NCI-H2029 (cell line): Measurements from ENCODE around the gene SORCS2.

Experiments
- DNase-seq: peaks from one replicate; lab custom pipeline; 2025; lab: John Stamatoyannopoulos, UW

The SORCS2 gene

DNA sequence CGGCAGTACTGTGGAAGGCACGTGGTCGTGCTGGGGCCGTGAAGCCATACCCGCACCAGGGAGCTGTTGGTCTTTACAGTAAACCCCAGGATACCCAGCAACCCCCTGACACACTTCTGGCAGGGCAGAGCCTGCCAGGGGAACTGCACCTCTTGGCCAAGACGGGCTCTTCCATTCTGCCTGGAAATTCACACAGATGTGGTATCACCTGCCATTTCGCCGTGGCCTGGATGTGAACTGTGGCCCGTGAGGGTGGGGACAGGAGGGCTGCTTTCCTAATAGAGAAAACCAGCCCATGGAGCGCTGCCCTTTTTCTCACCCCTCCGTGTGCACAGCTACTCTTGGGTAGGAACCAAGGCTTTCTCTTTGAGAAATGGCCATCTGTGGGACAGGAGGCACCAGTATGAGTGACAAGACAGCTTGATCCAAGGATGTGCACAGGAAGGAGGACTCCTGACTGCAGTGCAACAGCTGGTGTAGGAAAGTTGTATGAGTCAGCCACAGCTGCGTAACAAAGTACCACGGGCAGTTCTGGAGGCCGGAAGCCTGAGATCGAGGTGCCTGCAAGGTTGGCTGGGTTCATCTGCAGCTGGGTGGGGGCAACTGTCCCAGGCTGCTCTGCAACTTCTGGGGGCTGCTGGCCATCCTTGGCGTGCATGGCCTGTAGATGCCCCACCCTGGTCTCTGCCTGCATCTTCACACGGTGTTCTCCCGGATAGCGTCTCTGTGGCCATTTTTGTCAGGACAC lies 146.7 kb downstream of the SORCS2 start:
- no peak for DNase-seq

DNA sequence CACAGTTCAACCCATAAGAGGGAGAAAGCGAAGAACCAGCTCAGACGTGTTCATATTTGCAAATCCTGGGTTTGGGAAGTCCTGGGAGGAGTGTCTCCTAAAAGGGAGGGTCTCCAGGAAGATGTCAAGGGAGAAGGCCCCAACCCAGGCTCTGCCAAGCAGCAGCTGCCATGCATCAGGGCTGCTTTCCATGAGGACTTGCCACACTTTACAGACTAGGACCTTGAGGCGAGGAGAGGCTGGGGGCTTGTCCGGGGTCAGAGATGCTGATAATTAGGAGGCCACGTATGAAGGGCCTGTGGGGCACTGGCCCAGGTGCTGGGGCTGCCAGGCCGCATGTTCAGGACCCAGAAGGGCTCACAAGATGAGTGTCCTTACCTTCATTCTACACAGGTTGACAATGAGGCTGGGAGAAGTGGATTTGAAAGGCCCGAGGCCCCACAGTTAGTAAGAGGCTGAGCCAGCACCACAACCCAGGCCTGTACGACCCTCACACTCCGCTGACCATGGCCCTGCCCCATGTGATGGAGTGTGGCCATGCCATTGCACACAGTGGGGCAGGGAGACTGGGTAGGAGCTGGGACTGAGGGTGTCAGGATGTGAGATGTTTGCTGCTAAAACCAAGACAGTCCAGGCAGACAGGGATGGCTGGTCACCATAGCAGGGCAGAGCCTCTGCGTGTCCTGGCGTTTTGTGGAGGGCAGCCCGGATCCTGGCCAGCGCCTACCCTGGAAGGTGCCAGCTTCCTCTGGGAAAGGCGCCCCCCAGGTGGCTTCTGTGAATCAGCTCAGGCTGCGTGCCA lies 147.6 kb downstream of the SORCS2 start:
- DNase-seq: no peak

DNA sequence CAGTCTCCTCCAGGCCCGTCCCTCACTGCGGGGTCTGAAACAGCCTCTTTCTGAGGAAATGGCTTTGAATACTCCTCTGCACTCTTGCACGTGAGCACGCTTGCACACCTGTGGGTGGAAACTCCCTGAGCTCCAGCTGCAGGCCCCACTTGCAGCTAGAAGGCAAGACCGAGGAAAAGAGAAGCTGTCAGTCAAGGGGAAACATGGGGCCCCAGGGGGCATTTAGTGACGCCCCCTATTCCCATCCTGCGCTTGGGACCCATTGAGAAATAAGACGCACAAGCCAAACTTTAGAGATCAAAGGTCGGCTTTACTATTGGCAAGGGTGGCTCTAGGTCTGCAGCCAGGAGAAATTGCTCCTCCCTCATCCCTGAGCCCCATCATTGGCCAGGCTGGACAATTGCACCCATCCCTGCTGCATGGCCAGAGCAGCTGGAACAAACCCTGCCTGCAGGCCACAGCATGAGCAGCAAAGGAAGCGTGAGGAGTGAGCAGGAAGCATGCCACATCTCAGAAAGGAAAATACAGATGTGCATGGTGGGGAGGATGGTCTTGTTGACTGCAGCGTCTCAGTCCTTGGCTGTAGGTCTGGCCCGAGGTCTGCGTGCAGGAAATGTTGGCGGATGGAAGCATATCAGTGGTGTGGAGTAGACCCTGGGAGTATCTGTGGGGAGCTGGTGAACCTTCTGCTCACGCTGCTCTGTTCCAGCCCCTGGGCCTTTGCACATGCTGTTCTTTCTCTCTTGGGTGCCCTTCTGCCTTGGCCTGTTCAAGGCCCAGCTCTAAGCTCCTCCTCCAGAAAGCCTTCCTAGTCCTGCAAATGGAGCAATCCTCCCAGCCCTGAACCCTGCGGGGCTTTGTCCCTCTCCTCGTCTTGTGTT lies 148.5 kb downstream of the SORCS2 start:
- DNase-seq: no peak

DNA sequence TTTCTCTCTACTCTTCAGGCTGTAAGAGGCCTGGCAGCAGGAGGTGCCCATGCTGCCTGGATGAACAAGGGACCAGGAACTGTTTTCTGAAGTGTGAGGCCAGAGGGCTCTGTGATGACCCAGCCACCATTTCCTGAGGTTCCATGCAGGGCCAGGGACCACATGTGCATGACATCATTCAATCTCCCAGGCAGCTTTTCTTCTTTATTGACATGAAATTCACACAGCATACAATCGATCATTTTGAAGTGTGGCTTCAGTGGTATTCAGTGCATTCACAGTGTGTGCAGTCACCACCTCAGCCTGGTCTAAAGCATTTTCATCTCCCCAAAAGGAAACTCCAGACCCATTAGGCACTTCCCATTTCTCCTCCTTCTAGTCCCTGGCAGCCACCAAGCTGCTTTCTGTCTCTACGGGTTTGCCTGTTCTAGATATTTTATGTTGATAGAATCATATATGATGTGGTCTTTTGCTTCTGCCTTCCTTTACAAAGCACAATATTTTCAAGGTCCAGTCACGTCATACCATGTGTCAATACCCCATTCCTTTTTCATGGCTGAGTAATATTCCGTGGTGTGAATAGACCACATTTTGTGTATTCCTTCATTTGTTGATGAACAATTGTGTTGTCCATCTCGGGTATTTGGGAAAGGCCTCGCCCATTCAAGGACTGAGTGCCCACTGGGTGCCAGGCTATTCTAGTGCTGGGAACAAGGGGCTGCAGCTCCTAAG lies 149.3 kb downstream of the SORCS2 start:
- no peak for DNase-seq

DNA sequence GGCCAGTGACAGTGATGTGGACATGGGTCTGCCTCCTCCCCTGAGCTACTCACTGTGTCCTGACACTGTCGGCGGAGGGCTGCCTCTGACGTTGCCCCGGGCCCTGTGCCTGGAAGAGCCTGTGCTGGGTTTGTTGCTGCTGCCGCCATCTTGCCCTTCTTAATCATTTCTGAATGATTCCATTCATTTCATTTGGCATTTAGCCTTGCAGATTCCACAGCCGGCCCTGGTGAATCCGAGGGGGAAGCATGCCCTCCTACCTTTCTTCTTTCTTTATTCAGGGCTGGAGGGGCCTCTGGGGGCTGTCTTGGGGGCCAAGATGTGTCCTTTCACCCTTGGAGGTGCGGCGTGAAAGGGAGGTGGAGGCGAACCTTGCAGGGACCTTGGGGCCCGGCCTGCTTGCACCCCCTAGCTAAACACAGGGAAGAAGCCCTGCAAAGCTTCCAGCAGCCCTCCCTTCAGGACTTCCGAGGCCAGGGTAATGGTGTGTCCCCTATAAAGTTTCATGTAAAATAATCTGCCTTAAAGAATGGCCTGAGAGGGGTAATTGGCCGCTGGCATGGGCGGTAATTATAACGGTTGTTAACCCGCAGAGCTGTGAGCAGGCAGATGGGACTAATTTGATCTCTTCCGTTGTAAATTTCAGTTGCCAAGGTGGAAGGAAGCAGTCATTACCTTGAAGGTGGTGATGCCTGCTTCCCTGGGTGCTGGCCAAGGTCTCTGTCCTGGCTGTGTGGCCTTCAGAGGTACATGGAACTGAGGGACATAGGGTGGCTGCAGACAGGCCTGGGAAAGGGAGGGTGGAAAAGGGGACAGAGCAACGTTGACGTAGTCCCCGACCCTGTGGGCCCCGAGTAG lies 150.1 kb downstream of the SORCS2 start:
- no peak for DNase-seq

DNA sequence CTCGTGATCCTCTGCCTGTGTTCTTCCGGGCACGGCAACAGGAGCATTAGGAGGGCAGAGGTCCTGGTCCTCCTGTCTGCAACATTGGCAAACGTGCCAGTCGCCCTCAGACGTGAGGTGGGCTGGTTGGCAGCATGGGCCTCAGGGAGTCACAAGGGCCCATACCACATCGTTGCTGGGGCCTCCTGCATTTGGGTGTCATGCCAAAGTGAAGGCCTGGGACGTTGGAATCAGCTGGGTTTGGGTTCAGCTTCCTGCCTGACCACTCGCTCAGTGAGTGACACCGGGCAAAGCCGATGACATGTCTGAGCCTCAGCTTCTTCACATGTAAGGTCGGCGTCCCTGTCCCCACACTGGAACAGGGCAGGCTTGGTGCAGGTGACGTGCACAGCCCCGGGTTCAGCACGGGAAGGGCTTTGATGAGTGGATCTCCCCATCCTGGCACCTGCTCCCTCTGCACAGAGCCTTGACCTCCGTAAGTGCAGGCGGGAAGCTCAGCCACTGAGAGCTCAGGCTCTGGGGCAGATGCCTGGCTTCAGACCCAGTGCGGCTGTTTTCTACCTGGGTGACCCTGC lies 150.8 kb downstream of the SORCS2 start:
- no peak for DNase-seq

DNA sequence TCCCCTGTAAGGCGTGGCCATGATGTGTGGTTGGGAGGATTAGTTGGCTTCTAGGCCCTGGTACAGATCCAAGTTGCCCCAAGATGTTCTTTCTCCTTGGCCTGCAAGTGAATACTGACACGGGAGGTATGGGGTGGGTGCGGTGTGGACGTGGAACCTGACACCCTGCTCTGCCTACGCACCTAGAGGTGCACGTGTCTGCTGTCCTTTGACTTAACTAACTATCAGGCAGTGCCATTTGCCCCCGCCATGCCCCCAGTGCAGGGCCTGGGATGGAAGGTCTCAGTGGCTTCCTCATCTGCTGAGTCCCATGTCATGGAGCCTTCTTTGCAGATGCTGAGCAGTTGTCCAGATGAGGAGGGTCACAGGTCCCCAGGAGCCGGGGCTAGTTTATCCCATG lies 151.6 kb downstream of the SORCS2 start:
- DNase-seq: no peak

DNA sequence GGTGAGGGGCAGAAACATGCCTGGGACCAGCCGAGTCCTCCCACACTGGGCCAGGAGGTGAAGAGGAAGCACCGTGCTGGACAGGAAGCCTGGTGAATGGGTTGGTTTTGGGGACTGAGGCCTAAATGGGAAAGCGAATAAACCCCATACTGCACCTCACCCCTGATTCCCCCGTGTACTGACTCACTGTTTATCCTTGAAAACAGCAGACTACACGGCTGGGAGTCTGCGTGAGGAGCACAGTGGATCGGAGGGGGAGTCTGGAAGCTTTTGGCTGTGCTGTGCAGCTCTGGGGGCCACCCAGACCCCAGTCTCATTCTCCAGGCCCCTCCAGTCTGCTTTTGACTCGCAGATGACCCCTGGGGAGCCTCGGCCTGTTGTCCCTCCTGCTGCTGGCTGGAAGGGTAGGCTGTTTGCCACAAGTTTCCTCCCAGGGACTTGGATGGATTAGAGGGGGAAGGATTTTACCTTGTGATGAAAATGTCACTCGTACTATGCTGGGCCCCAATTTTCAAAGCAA lies 152.4 kb downstream of the SORCS2 start:
- DNase-seq: no peak

DNA sequence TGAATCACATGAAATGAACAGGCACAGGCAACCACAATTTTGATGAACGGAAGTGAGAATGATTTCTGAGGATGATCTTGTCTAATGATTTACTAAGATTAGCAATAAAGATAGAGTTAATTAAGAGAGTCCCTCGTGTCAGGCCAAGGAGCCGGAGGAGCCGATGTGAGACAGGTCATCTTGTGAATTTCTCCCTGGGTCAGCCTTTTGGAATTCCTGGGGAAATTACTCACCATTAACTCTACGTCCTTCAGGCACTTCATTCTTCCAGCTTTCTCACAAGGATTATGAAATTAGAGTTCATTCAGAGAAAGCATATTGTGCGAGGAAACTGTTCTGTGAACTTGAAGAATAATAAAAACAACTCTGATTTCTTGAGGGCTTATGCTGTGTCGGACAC lies 155.6 kb downstream of the SORCS2 start:
- DNase-seq: no peak

DNA sequence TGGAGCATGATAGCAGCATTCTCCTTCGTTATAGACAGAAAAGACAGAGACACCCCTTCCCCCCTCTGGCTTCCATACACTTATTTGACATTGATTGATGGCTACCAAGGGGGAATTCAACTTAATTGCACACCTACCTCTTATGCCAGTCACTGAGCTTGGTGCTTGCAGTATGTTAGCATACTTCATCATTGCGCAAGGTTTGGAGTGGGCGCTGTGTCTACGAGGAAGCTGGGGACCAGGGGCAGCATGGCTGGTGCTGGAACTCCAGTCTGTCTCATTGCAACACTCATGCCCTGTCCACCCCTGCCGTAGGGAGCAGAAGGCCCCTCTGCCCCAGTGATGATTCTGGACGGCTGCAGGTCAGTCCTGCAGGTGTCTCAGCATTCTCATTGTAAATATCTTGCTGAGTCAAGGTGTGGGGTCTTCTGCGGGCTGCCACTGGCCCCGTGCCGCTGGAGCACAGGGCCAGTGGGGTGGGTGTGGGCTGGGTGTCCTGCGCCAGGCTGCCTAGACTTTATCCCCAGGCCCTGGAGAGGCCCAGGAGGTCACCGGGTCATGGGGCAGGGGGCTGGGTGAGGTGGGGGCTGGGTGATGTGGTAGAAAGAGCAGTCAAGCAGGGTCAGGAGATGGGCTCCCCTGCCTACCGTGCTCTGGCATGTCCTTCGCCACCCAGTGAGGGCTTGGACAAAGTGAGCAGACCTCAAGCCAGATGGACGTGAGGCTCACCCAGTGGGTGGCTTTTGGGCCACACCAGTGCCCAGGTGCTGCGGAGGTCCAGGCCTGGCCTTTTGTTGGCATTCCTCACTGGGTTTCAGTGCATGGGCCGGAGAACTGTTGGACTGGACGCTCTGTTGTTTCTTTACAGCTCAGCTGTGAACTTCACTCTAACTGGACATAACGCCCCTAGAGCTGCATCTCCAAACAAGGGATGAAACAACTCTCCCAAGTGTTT lies 156.9 kb downstream of the SORCS2 start:
- no peak for DNase-seq

DNA sequence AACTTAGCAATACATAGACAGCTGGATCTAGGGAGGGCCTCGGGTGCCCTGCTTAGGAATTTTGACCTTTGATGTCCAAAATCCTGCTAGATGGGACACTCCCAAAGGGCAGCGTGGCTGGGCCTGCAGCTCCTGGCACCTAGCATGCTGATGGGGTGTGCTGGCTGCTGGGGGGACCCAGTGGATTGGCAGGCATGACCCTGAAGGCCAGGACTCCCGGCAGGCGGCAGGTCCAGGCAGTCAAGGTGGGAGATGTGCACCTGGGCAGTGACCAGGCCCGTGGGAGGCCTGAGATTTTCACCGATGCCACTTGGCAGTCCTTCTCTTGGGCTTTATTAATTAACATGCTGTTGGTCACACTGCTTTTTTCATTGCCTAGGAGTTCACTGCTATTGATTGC lies 158.1 kb downstream of the SORCS2 start:
- no peak for DNase-seq

DNA sequence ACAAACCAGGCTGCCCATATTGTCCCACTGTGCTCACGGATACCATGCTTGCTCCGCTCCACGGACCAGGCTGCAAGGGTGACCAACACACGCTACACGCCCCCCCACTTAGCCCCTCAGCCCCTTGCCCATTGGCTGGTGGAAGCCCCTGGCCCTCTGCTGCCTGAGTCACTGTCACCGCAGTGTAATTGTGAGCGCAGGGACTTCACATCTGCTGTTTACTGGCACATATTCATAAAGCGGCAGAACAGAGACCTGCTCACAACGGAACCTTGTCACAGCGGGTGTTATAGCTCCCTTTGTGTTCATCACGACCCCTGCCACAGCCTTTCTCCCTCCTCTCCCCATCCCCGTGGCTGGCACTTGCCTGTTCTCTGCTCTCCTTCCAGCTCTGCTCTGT lies 158.7 kb downstream of the SORCS2 start:
- no peak for DNase-seq

DNA sequence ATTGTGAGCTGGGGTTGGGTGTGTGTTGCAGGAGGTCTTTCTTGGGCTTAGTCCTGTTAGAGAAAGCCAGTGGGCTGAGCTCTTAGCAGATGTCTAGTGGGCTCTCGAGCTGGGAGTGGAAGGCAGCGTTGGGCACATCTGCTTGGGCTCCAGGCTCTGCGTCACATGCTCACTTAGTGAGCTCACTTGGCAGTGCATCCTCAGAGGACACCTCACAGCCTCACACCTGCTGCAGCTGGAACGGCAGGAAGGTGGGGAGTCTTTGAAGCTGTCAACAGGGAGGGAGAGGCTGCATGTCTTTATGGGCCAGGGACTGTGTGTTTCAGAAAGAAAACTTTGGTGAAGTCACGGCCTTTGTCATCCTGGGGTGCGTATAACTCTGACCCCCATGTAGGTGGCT lies 160.1 kb downstream of the SORCS2 start:
- DNase-seq: peak; percentile 71

DNA sequence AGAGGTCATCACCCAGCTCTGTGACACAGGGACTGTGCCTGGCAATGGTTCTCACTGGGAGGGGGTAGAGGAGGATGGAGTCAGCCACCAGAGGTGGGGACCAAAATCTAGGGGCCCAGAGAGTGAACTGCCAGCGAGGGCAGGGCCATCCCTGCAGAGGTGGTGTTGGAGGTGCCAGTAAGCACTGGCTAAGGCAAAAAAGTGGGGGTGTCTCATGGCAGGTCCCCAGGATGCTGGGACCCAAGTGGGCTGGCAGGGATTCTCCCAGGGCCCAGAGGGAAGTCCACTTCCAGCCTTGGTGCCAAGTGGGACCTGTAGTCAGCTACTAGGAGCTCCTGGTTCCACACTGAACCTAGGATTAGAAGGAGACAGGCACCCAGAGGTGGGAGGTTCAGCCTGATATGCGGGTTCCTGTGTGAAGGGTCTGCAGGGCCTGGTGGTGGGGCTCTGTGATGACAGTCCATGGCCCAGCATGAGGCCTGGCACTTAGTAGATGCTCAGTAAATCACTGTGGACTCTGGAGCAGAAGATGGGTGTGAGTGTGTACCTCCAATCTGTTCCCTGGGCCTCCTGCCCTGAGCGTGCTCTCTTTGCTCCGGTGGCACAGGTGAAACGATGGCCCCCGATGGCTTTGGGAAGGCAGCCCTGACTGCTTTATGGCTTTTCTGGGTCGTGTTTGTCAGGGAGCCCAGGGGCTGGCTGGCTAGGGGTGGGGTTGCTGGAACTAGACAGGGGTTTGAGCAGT lies 160.9 kb downstream of the SORCS2 start:
- DNase-seq: no peak

DNA sequence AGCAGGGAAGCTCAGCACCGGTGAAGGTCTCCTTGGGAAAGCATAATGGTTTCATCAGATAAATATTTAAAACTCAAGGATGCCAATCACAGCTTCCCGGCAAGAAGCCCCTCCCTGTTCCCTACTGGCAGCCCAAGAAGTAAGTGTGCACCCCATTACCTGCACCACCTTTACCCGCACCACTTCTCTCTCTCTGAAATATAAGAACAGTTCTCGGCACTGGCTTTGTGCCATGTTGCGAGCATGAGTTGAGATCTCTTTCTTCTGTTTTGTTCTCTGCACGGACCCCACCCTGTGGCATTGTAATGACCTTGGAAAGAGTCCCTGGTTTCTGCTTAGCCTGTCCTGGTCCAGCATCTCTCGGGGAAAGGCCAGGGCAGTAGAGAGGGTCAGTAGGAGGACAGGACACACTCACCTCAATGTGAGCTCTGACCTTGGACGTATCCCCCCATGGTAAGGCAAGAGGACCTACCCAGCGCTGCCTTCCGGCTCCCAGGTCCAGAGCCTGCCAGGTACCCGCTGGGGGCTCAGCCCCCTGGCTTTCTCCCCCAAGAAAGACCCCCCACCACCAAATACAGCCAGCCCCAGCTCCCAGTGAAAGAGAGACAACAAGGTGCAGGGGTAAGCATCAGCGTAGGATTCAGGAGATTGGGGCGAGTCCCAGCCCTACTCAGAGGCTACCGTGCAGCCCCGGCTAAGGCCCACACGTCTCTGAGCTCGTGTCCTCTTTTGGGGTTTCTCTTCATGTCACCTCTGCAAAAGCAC lies 161.7 kb downstream of the SORCS2 start:
- DNase-seq: no peak

DNA sequence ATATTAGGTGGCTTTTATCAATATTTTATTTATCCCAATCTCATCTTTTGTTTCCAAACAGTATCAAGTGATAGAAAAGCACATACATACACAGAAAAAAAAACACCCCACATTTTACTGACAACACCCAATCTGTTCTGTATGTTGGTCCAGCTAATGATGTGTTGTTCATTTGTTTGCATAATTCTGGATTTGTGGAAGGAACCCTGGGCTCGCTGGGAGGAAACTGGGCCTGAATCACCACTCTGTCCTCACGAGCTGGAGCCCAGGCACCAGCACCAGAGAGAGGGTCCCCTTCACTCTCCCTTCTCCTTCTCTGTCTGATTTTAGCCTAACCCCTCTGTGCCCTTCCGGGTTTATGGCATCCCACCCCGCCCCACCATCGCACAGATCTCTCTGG lies 162.6 kb downstream of the SORCS2 start:
- DNase-seq: no peak

DNA sequence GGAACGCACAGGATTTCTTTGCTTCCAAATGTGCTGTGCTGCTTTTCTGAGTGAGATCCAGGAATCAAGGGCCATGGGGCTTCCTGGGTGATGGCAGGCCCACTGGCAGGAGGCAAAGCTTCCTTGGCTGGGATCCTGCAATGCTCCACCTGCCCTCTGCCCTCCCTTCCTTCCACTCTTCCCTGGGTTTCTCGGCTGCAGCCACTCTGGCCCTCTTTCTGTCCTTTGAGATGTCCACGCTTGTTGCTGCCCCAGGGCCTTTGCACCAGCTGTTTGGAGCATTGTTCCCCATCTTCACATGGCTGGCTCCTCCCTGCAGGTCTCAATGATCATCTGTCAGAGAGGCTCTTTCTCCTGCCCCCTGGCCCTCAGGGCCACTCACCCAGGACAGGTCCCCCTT lies 163.5 kb downstream of the SORCS2 start:
- DNase-seq: no peak
